Measurements from ENCODE around the gene SYCP3. TPM values are rescaled to one million over a fixed set of nuclear protein-coding genes. Genes with fewer than 3 reads are reported as not detected.
A peak's percentile ranks its signal among the peaks of the same experiment; 100 is the strongest.

Gene SYCP3
- polyA plus RNA-seq, 1 donor (not counting 4 experiments of a cell fraction or from before 2014, with no cell fraction given): 0.16 TPM

GRCh38 chr12:101764051-101764792 is 25.0 kb upstream of the SYCP3 start:
- dilution Hi-C loops (cut with MboI; ENCODE audit: extremely low pct_ligation_motif_present, low sequenced_read_pairs): no loop called here
- Histone ChIP-seq H3K9me1 (ENCODE audit: control insufficient read depth, extremely low read depth, insufficient read depth, low read length) (no peaks in the 10 kb centered on the region), H3K4me2 (ENCODE audit: control insufficient read depth, extremely low read depth, insufficient read depth, low read depth, low read length) (no peak overlapping the region), H2AFZ (ENCODE audit: control insufficient read depth, low read length) (no peak overlapping the region), H3K79me2 (ENCODE audit: control insufficient read depth, insufficient read depth, low read length) (no peaks in the 10 kb centered on the region), H3K27ac (ENCODE audit: control insufficient read depth, insufficient read depth, low read length) (no peak overlapping the region), H3K4me3 (ENCODE audit: control insufficient read depth in 2 of 3, extremely low read depth in 1 of 3, insufficient read depth in 2 of 3, low read depth in 1 of 3, low read length in 3 of 3) (no peak overlapping the region), H3K4me1 (ENCODE audit: control insufficient read depth, extremely low read depth, insufficient read depth, low read length) (peaks cover 4% of the 10 kb centered on the region), H3K9ac (ENCODE audit: control insufficient read depth, extremely low read depth, insufficient read depth, low read length) (no peak overlapping the region), H3K36me3 (ENCODE audit: control insufficient read depth in 2 of 2, extremely low read depth in 1 of 2, insufficient read depth in 2 of 2, low read length in 2 of 2) (peaks cover 3 to 5% of the 10 kb centered on the region in 2 experiments), H4K20me1 (ENCODE audit: control insufficient read depth, extremely low read depth, insufficient read depth, low read length) (no peaks in the 10 kb centered on the region), H3K27me3 (ENCODE audit: control insufficient read depth, extremely low read depth, insufficient read depth, low read length) (no peaks in the 10 kb centered on the region), H3K9me3 (ENCODE audit: control insufficient read depth, low read depth, low read length) (no peaks in the 10 kb centered on the region)
- FAIRE-seq (no peak), DNase-seq (ENCODE audit: low read depth, low spot score) (no peak)
- TF ChIP-seq CTCF (optimal IDR thresholded peaks at IDR 0.05 in 1 of 3, IDR thresholded peaks at IDR 0.05 in 1 of 3, conservative IDR thresholded peaks at IDR 0.05 in 1 of 3; ENCODE audit: extremely low read depth in 1 of 3, insufficient read depth in 2 of 3, low read length in 3 of 3) (no peak), EZH2 (IDR thresholded peaks at IDR 0.05; ENCODE audit: low read length) (no peak)

- no peak for TF ChIP-seq CTCF (optimal IDR thresholded peaks at IDR 0.05 in 1 of 3, IDR thresholded peaks at IDR 0.05 in 1 of 3, conservative IDR thresholded peaks at IDR 0.05 in 1 of 3; ENCODE audit: extremely low read depth in 1 of 3, insufficient read depth in 2 of 3, low read length in 3 of 3)
- TF ChIP-seq EZH2 (IDR thresholded peaks at IDR 0.05; ENCODE audit: low read length): no peak
- H3K4me2 ChIP-seq (ENCODE audit: control insufficient read depth, extremely low read depth, insufficient read depth, low read depth, low read length): no peak overlapping the region
- H3K27ac ChIP-seq (ENCODE audit: control insufficient read depth, insufficient read depth, low read length): no peak overlapping the region
- H3K4me3 ChIP-seq (ENCODE audit: control insufficient read depth in 2 of 3, extremely low read depth in 1 of 3, insufficient read depth in 2 of 3, low read depth in 1 of 3, low read length in 3 of 3): no peak overlapping the region
- H4K20me1 ChIP-seq (ENCODE audit: control insufficient read depth, extremely low read depth, insufficient read depth, low read length): no peaks in the 10 kb centered on the region
- dilution Hi-C loops (cut with MboI; ENCODE audit: extremely low pct_ligation_motif_present, low sequenced_read_pairs): no loop called here
- DNase-seq (ENCODE audit: low read depth, low spot score) (no peak), FAIRE-seq (peak; percentile 26)
- peaks cover 4% of the 10 kb centered on the region for H3K4me1 ChIP-seq (ENCODE audit: control insufficient read depth, extremely low read depth, insufficient read depth, low read length)
- no peaks in the 10 kb centered on the region for H3K9me3 ChIP-seq (ENCODE audit: control insufficient read depth, low read depth, low read length)
- H3K9me1 ChIP-seq (ENCODE audit: control insufficient read depth, extremely low read depth, insufficient read depth, low read length): no peaks in the 10 kb centered on the region
- peaks cover 3% of the 10 kb centered on the region in 2 experiments for H3K36me3 ChIP-seq (ENCODE audit: control insufficient read depth in 2 of 2, extremely low read depth in 1 of 2, insufficient read depth in 2 of 2, low read length in 2 of 2)
- no peak overlapping the region for H2AFZ ChIP-seq (ENCODE audit: control insufficient read depth, low read length)
- no peaks in the 10 kb centered on the region for H3K27me3 ChIP-seq (ENCODE audit: control insufficient read depth, extremely low read depth, insufficient read depth, low read length)
- no peak overlapping the region for H3K9ac ChIP-seq (ENCODE audit: control insufficient read depth, extremely low read depth, insufficient read depth, low read length)
- H3K79me2 ChIP-seq (ENCODE audit: control insufficient read depth, insufficient read depth, low read length): no peaks in the 10 kb centered on the region
Observed at GRCh38 chr12:101763246-101763931, 24.1 kb upstream of the SYCP3 start.

All from keratinocyte (primary cell).